ENCODE measurements around the gene LRRN3. TPM values are rescaled to one million over a fixed set of nuclear protein-coding genes. Genes with fewer than 3 reads are reported as not detected.
A peak's percentile ranks its signal among the peaks of the same experiment; 100 is the strongest.

LRRN3 gene
- total and polyA plus RNA-seq, 2 experiments from 2014 or later, result 3.7 to 6.8 TPM

DNA sequence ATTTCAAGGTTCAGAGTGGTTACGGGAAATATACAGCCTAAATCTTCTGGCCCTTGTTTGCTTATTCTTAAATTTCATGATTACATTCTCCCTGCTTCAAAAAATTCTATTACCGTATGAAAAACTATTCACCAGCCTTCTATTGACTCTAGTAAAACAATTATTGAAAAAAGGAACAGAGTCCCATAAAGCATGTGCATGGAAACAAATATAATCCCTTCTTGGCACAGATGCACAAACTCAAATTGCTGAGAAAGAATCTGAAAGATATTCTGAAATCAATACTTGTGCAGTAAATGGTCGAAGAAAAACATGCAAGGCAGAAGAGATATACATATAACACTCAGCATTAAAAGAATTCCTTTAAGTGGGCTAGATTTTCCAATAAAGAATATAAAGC, 83.6 kb downstream of the LRRN3 start:
- H3K27me3 ChIP-seq, result no peaks in the 10 kb centered on the region

More for the DNA sequence above, 83.6 kb downstream of the LRRN3 start:
- Histone ChIP-seq H3K4me3 (no peak overlapping the region), H4K20me1 (ENCODE audit: insufficient read depth, poor library complexity, severe bottlenecking) (no peaks in the 10 kb centered on the region), H3K36me3 (replicated peaks; ENCODE audit: insufficient read depth, low read depth) (no peaks in the 10 kb centered on the region), H3K9me2 (replicated peaks; ENCODE audit: insufficient read depth) (no peaks in the 10 kb centered on the region), H2AFZ (no peak overlapping the region), H3K4me2 (peak overlapping the region; percentile 24), H3K9me3 (ENCODE audit: low read depth) (no peaks in the 10 kb centered on the region), H3K4me1 (ENCODE audit: insufficient read depth) (peaks cover 11% of the 10 kb centered on the region), H3K79me2 (no peaks in the 10 kb centered on the region), H3K27ac (no peak overlapping the region)
- no peak for DNase-seq (ENCODE audit: low spot score)
- TF ChIP-seq EZH2phosphoT487 (IDR thresholded peaks at IDR 0.05; ENCODE audit: low read depth, severe bottlenecking, unreplicated experiment) (no peak), EZH2 (IDR thresholded peaks at IDR 0.05; ENCODE audit: borderline replicate concordance) (no peak)
- TF ChIP-seq, protein P1, sequence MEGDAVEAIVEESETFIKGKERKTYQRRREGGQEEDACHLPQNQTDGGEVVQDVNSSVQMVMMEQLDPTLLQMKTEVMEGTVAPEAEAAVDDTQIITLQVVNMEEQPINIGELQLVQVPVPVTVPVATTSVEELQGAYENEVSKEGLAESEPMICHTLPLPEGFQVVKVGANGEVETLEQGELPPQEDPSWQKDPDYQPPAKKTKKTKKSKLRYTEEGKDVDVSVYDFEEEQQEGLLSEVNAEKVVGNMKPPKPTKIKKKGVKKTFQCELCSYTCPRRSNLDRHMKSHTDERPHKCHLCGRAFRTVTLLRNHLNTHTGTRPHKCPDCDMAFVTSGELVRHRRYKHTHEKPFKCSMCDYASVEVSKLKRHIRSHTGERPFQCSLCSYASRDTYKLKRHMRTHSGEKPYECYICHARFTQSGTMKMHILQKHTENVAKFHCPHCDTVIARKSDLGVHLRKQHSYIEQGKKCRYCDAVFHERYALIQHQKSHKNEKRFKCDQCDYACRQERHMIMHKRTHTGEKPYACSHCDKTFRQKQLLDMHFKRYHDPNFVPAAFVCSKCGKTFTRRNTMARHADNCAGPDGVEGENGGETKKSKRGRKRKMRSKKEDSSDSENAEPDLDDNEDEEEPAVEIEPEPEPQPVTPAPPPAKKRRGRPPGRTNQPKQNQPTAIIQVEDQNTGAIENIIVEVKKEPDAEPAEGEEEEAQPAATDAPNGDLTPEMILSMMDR (IDR thresholded peaks at IDR 0.05; ENCODE audit: poor library complexity), result no peak
- WGBS (ENCODE audit: low lambda C conversion rate, missing lambda C conversion rate), result 64% methylated on average over 3 of the region's 3 CpGs

Measured in hepatocyte (in vitro differentiated cells).